ENCODE data around the gene NACC2.
A peak's percentile ranks its signal among the peaks of the same experiment; 100 is the strongest.

The NACC2 gene

GRCh38 chr9:136127313-136127712, 32.2 kb upstream of the NACC2 start:
- DNase-seq = no peak

- DNase-seq = no peak
Measured at GRCh38 chr9:136124976-136125692, 30.0 kb upstream of the NACC2 start.

- peak; percentile 80 for DNase-seq
Measured at GRCh38 chr9:136122425-136123383, 27.6 kb upstream of the NACC2 start.

GRCh38 chr9:136121801-136122200, 26.7 kb upstream of the NACC2 start:
- DNase-seq = no peak

GRCh38 chr9:136120438-136120844, 25.4 kb upstream of the NACC2 start:
- DNase-seq = no peak

GRCh38 chr9:136119883-136120393, 24.8 kb upstream of the NACC2 start:
- DNase-seq = no peak

GRCh38 chr9:136119061-136119882, 24.2 kb upstream of the NACC2 start:
- DNase-seq = no peak

- peak; percentile 96 for DNase-seq
Measured at GRCh38 chr9:136118320-136119060, 23.4 kb upstream of the NACC2 start, which contains the start of gene TMEM250. Gene TMEM250 (minus strand): TSS chr9:136118875. CDS start chr9:136116900, 1,975 bp downstream.

GRCh38 chr9:136117916-136118319, 22.8 kb upstream of the NACC2 start:
- no peak for DNase-seq

GRCh38 chr9:136117291-136117915, 22.3 kb upstream of the NACC2 start:
- no peak for DNase-seq

GRCh38 chr9:136116360-136117098, 21.4 kb upstream of the NACC2 start:
- DNase-seq = no peak

- DNase-seq = no peak
Measured at GRCh38 chr9:136115641-136116359, 20.7 kb upstream of the NACC2 start.

- DNase-seq = no peak
Measured at GRCh38 chr9:136115206-136115605, 20.1 kb upstream of the NACC2 start.

- DNase-seq = no peak
Measured at GRCh38 chr9:136114610-136115009, 19.5 kb upstream of the NACC2 start.

- DNase-seq = no peak
Measured at GRCh38 chr9:136112541-136112940, 17.5 kb upstream of the NACC2 start.

GRCh38 chr9:136111910-136112309, 16.8 kb upstream of the NACC2 start:
- no peak for DNase-seq

GRCh38 chr9:136111190-136111589, 16.1 kb upstream of the NACC2 start:
- DNase-seq = no peak

GRCh38 chr9:136110082-136111061, 15.3 kb upstream of the NACC2 start:
- DNase-seq = no peak
